HepG2 (cell line): ENCODE data around the gene ZNF146. TPM values are rescaled to one million over a fixed set of nuclear protein-coding genes. Genes with fewer than 3 reads are reported as not detected.

ENCODE experiments used
- IKZF4 ChIP-seq: sonication (generic); formaldehyde crosslinking; IDR thresholded peaks from 2 replicates; pipeline ENCODE4 v1.5.1; 2020; ENCODE audit warnings: borderline replicate concordance, mild to moderate bottlenecking, low read depth, missing genetic modification reagents; ENCODE audit errors: not compliant biosample characterization
- LCORL ChIP-seq, 2 experiments: fragments of 450-650 bp in 1 of 2; sonication (generic) in 1 of 2; formaldehyde crosslinking in 1 of 2; IDR thresholded peaks; 2 replicates each; pipeline versions ENCODE4 v1.5.0 to v1.6.1; 2017 to 2020; ENCODE audit warnings: antibody characterized with exemption in 1 of 2, missing genetic modification reagents in 1 of 2
- MAFG ChIP-seq: sonication (generic); formaldehyde crosslinking; IDR thresholded peaks from 2 replicates; pipeline ENCODE4 v1.5.1; 2020; ENCODE audit warnings: mild to moderate bottlenecking, missing genetic modification reagents
- PHF21A ChIP-seq: sonication (generic); formaldehyde crosslinking; IDR thresholded peaks from 2 replicates; pipeline ENCODE4 v1.5.0; 2020; ENCODE audit warnings: mild to moderate bottlenecking, missing genetic modification reagents
- SALL1 ChIP-seq: sonication (generic); formaldehyde crosslinking; IDR thresholded peaks from 2 replicates; pipeline ENCODE4 v1.8.0; 2022; ENCODE audit warnings: mild to moderate bottlenecking, missing genetic modification reagents
- SATB2 ChIP-seq: sonication (generic); formaldehyde crosslinking; IDR thresholded peaks from 2 replicates; pipeline ENCODE4 v1.5.0; 2020; ENCODE audit warnings: missing genetic modification reagents
- SMAD9 ChIP-seq: sonication (generic); formaldehyde crosslinking; IDR thresholded peaks from 2 replicates; pipeline ENCODE4 v1.5.1; 2020; ENCODE audit warnings: mild to moderate bottlenecking, missing genetic modification reagents
- SSRP1 ChIP-seq: IDR thresholded peaks from 2 replicates; pipeline ENCODE4 v1.6.1; 2016; ENCODE audit warnings: control low read depth
- SYNCRIP ChIP-seq: fragments of 200-400 bp; formaldehyde crosslinking; IDR thresholded peaks from 2 replicates; pipeline ENCODE4 v1.6.1; 2018; ENCODE audit warnings: mild to moderate bottlenecking, low read depth, low read length; ENCODE audit not compliant: insufficient read depth
- ZFAT ChIP-seq: sonication (generic); formaldehyde crosslinking; conservative IDR thresholded peaks from 2 replicates; pipeline ENCODE4 v1.8.1; 2023; ENCODE audit warnings: missing genetic modification reagents, inconsistent platforms
- ZNF777 ChIP-seq: sonication (generic); formaldehyde crosslinking; IDR thresholded peaks from 2 replicates; pipeline ENCODE4 v1.4.0; 2020; ENCODE audit warnings: missing genetic modification reagents
- ZNF790 ChIP-seq: sonication (generic); formaldehyde crosslinking; IDR thresholded peaks from 2 replicates; pipeline ENCODE4 v1.8.0; 2022; ENCODE audit warnings: missing genetic modification reagents, mild to moderate bottlenecking, borderline replicate concordance
- polyA plus RNA-seq, 8 experiments: library from polyadenylated mRNA; depleted of rRNA in 3 of 8; stranded (reverse) in 7 of 8; unstranded in 1 of 8; fragments of >200 nt; fragmentation: Illumina TruSeq in 4 of 8; extraction: Trizol in 4 of 8; gene quantifications; 2 replicates each; pipeline versions ENCODE4 v1.2.1 to v1.2.3, GENCODE V29; 2011 to 2016; ENCODE audit warnings: low read depth in 4 of 8, missing spikeins in 1 of 8, mixed read lengths in 1 of 8; ENCODE audit not compliant: insufficient read depth in 1 of 8
- total RNA-seq, 5 experiments: library from RNA; depleted of rRNA; stranded (reverse); fragments of >200 nt; fragmentation: Illumina TruSeq; extraction: Trizol; gene quantifications; 2 replicates each; pipeline ENCODE4 v1.2.3, GENCODE V29; 2016; ENCODE audit warnings: low read depth in 1 of 5
- TF ChIP-seq, protein P1 (sequence below): sonication (generic); formaldehyde crosslinking; IDR thresholded peaks from 2 replicates; pipeline ENCODE4 v1.4.0; 2020; ENCODE audit warnings: missing genetic modification reagents
- TF ChIP-seq, protein P2 (sequence below): sonication (generic); formaldehyde crosslinking; IDR thresholded peaks from 2 replicates; pipeline ENCODE4 v1.4.0; 2020; ENCODE audit warnings: missing genetic modification reagents, mild to moderate bottlenecking, borderline replicate concordance
- TF ChIP-seq, protein P3 (sequence below): sonication (generic); formaldehyde crosslinking; IDR thresholded peaks from 2 replicates; pipeline ENCODE4 v1.8.0; 2022; ENCODE audit warnings: mild to moderate bottlenecking, missing genetic modification reagents; ENCODE audit not compliant: insufficient replicate concordance
- TF ChIP-seq, protein P4 (sequence below): sonication (generic); formaldehyde crosslinking; IDR thresholded peaks from 2 replicates; pipeline ENCODE4 v1.4.0; 2020; ENCODE audit warnings: missing genetic modification reagents, borderline replicate concordance

The ZNF146 gene
- total and polyA plus RNA-seq, 2 of the 13 experiments (the other 11 are each of a cell fraction or from before 2014, with no cell fraction given), result 28.4 to 52.7 TPM

DNA sequence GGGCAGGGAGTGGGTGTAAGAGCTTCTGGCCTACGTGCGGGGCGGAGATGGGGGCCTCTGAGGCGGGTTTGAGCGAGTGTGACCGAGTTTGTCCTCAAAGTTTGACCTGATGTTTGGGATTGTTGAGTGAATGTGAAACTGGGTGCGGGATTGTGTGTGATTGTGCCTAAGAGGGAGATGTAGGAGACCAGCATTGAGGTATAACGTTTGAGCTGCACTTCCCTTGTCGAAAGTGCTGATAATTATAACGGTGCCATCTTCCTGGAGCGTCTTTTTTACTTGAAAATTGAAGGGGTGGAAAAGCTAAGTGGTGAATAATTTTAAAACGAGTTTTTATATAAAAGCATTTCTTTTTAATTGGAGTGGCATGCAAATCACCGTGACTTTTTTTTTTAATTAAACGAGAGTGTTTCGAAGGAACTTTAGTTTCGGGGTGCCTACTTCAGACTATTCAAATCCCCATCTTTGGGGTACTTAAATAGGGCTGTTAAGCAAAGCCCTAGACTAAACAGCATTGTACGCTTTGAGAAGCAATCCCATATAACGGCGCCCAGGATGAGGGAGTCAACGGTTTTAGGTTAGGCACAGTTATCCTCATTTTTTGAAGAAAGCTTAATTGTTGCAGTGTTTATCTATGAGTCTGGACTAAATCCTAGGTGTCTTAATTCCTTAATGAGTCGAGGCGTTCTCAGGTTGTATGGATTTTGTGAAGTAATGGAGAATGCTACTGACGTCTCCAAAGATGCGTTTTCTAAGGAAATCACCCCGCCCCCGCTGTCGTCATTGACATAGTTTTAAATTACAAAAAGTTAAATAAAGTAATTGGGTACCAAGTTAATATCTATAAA is 594 bp downstream of the ZNF146 start (continued):
- TF ChIP-seq, protein P1, sequence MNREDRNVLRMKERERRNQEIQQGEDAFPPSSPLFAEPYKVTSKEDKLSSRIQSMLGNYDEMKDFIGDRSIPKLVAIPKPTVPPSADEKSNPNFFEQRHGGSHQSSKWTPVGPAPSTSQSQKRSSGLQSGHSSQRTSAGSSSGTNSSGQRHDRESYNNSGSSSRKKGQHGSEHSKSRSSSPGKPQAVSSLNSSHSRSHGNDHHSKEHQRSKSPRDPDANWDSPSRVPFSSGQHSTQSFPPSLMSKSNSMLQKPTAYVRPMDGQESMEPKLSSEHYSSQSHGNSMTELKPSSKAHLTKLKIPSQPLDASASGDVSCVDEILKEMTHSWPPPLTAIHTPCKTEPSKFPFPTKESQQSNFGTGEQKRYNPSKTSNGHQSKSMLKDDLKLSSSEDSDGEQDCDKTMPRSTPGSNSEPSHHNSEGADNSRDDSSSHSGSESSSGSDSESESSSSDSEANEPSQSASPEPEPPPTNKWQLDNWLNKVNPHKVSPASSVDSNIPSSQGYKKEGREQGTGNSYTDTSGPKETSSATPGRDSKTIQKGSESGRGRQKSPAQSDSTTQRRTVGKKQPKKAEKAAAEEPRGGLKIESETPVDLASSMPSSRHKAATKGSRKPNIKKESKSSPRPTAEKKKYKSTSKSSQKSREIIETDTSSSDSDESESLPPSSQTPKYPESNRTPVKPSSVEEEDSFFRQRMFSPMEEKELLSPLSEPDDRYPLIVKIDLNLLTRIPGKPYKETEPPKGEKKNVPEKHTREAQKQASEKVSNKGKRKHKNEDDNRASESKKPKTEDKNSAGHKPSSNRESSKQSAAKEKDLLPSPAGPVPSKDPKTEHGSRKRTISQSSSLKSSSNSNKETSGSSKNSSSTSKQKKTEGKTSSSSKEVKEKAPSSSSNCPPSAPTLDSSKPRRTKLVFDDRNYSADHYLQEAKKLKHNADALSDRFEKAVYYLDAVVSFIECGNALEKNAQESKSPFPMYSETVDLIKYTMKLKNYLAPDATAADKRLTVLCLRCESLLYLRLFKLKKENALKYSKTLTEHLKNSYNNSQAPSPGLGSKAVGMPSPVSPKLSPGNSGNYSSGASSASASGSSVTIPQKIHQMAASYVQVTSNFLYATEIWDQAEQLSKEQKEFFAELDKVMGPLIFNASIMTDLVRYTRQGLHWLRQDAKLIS (CRISPR knock-in tag), result no peak
- no peak for TF ChIP-seq IKZF4
- TF ChIP-seq, protein P2, sequence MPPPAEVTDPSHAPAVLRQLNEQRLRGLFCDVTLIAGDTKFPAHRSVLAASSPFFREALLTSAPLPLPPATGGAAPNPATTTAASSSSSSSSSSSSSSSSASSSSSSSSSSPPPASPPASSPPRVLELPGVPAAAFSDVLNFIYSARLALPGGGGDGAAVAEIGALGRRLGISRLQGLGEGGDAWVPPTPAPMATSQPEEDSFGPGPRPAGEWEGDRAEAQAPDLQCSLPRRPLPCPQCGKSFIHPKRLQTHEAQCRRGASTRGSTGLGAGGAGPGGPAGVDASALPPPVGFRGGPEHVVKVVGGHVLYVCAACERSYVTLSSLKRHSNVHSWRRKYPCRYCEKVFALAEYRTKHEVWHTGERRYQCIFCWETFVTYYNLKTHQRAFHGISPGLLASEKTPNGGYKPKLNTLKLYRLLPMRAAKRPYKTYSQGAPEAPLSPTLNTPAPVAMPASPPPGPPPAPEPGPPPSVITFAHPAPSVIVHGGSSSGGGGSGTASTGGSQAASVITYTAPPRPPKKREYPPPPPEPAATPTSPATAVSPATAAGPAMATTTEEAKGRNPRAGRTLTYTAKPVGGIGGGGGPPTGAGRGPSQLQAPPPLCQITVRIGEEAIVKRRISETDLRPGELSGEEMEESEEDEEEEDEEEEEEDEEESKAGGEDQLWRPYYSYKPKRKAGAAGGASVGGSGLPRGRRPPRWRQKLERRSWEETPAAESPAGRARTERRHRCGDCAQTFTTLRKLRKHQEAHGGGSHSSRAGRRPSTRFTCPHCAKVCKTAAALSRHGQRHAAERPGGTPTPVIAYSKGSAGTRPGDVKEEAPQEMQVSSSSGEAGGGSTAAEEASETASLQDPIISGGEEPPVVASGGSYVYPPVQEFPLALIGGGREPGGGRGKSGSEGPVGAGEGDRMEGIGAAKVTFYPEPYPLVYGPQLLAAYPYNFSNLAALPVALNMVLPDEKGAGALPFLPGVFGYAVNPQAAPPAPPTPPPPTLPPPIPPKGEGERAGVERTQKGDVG (CRISPR knock-in tag), result 0 out of 2 replicates have a peak, but pooled peaks have one; percentile 15
- TF ChIP-seq SATB2, result no peak
- TF ChIP-seq, protein P3, sequence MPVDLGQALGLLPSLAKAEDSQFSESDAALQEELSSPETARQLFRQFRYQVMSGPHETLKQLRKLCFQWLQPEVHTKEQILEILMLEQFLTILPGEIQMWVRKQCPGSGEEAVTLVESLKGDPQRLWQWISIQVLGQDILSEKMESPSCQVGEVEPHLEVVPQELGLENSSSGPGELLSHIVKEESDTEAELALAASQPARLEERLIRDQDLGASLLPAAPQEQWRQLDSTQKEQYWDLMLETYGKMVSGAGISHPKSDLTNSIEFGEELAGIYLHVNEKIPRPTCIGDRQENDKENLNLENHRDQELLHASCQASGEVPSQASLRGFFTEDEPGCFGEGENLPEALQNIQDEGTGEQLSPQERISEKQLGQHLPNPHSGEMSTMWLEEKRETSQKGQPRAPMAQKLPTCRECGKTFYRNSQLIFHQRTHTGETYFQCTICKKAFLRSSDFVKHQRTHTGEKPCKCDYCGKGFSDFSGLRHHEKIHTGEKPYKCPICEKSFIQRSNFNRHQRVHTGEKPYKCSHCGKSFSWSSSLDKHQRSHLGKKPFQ (CRISPR knock-in tag), result peak; percentile 1
- TF ChIP-seq ZFAT (CRISPR knock-in tag), result peak; percentile 98
- TF ChIP-seq SSRP1 (CRISPR knock-in tag), result no peak
- TF ChIP-seq, protein P4, sequence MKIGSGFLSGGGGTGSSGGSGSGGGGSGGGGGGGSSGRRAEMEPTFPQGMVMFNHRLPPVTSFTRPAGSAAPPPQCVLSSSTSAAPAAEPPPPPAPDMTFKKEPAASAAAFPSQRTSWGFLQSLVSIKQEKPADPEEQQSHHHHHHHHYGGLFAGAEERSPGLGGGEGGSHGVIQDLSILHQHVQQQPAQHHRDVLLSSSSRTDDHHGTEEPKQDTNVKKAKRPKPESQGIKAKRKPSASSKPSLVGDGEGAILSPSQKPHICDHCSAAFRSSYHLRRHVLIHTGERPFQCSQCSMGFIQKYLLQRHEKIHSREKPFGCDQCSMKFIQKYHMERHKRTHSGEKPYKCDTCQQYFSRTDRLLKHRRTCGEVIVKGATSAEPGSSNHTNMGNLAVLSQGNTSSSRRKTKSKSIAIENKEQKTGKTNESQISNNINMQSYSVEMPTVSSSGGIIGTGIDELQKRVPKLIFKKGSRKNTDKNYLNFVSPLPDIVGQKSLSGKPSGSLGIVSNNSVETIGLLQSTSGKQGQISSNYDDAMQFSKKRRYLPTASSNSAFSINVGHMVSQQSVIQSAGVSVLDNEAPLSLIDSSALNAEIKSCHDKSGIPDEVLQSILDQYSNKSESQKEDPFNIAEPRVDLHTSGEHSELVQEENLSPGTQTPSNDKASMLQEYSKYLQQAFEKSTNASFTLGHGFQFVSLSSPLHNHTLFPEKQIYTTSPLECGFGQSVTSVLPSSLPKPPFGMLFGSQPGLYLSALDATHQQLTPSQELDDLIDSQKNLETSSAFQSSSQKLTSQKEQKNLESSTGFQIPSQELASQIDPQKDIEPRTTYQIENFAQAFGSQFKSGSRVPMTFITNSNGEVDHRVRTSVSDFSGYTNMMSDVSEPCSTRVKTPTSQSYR (CRISPR knock-in tag), result 0 out of 2 replicates have a peak, but pooled peaks have one; percentile 10
- TF ChIP-seq LCORL (IDR thresholded peaks at IDR 0.05), result no peak
- TF ChIP-seq LCORL (CRISPR knock-in tag; IDR thresholded peaks at IDR 0.05), result no peak
- no peak for TF ChIP-seq ZNF790 (CRISPR knock-in tag)
- TF ChIP-seq MAFG (CRISPR knock-in tag), result no peak
- TF ChIP-seq SALL1 (CRISPR knock-in tag), result no peak
- no peak for TF ChIP-seq SMAD9 (CRISPR knock-in tag)
- TF ChIP-seq SYNCRIP, result no peak
- peak; percentile 8; the same call in 1 of the 2 replicates for TF ChIP-seq PHF21A (CRISPR knock-in tag)
- 0 out of 2 replicates have a peak, but pooled peaks have one; percentile 5 for TF ChIP-seq ZNF777 (CRISPR knock-in tag)
